Heart right ventricle (tissue), 16 donors: ENCODE measurements around the gene KIF22. TPM values are rescaled to one million over a fixed set of nuclear protein-coding genes. Genes with fewer than 3 reads are reported as not detected.

Experiments
- ATAC-seq, 8 donors: fragments of 200-7000 bp; cut with Tn5 transposase; one replicate each; pipeline ENCODE4 v1.9.1; 2020; ENCODE audit warnings: mild to moderate bottlenecking in 8 of 8, moderate library complexity in 8 of 8, moderate number of reproducible peaks in 1 of 8
- DNase-seq, 2 donors: peaks; one replicate each; pipeline ENCODE4 v3.0.0-alpha.2; 2020
- H3K27ac ChIP-seq, 10 donors: fragments of 200-600 bp; sonication (generic) in 2 of 10; one replicate each; pipeline versions ENCODE4 v1.5.0 to v1.8.0; 2020 to 2022; ENCODE audit warnings: mild to moderate bottlenecking in 3 of 10
- H3K27me3 ChIP-seq, 7 donors: fragments of 200-600 bp; one replicate each; pipeline ENCODE4 v1.8.0; 2021 to 2022; ENCODE audit warnings: mild to moderate bottlenecking in 2 of 7
- H3K36me3 ChIP-seq, 9 donors: fragments of 200-600 bp; sonication (generic) in 1 of 9; one replicate each; pipeline versions ENCODE4 v1.5.0 to v1.8.0; 2020 to 2022; ENCODE audit warnings: mild to moderate bottlenecking in 2 of 9
- H3K4me1 ChIP-seq, 9 donors: fragments of 200-600 bp; sonication (generic) in 1 of 9; one replicate each; pipeline versions ENCODE4 v1.5.0 to v1.8.0; 2020 to 2022; ENCODE audit warnings: mild to moderate bottlenecking in 4 of 9
- H3K4me3 ChIP-seq, 10 donors: fragments of 200-600 bp; sonication (generic) in 2 of 10; one replicate each; pipeline versions ENCODE4 v1.5.0 to v1.8.0; 2020 to 2022; ENCODE audit warnings: mild to moderate bottlenecking in 7 of 10, moderate library complexity in 2 of 10
- H3K9me3 ChIP-seq, 11 donors: fragments of 200-600 bp in 10 of 11; sonication (generic) in 2 of 11; one replicate each; pipeline versions ENCODE4 v1.5.0 to v1.8.0; 2013 to 2022; ENCODE audit warnings: mild to moderate bottlenecking in 2 of 11, control low read depth in 1 of 11, moderate library complexity in 1 of 11
- WGBS, 2 donors: extraction: QIAGEN DNeasy Blood & Tissue Kit; methylation state at CpG; one replicate each; pipeline ENCODE4 v1.1.7; 2013; ENCODE audit warnings: inconsistent platforms in 1 of 2; 5-methylcytosine and 5-hydroxymethylcytosine counted together
- intact Hi-C, 10 donors: fragments of 100-400 bp; cut with DNase I; formaldehyde crosslinking; loops; one replicate each; pipeline versions ENCODE4 v1.11.1 to v1.14.2; 2022
- polyA plus RNA-seq, 2 donors: library from polyadenylated mRNA; stranded (reverse); fragments of 200-250 nt; gene quantifications; one replicate each; pipeline ENCODE4 v1.2.3, GENCODE V29; 2013
- total RNA-seq, 10 donors: library from RNA; stranded (reverse); fragmentation: NEBNext Ultra II Directional in 3 of 10; extraction: Animal tissue kit (Norgen Biotek cat#: 25700) in 3 of 10; gene quantifications; one replicate each; pipeline versions ENCODE4 v1.2.1 to v1.2.4, GENCODE V29; 2021 to 2023
- TF ChIP-seq, protein P1 (sequence below), 9 donors: fragments of 200-600 bp; sonication (generic) in 2 of 9; IDR thresholded peaks; one replicate each; pipeline versions ENCODE4 v1.5.0 to v1.8.0; 2021 to 2022; ENCODE audit warnings: antibody characterized with exemption in 9 of 9, mild to moderate bottlenecking in 5 of 9, moderate library complexity in 1 of 9
- donor health status: Arrhythmogenic right ventricular cardiomyopathy.
- donor health status: ischemic (EF 13 %, LVEDD 7.1; RV severe dilation, severe dysfunction).
- donor health status: healthy with polysubstance abuse.
- donor health status: DM: no; HTN: yes; CAD: no.
- donor health status: DM: no; HTN: no; CAD: no.
- donor health status: ischemic (EF 25% LVEDD 6.9; RV normal size, moderate dysfunction).
- donor health status: ischemic (EF 25% LVEDD 5.7; RV mildly dilated, moderate dysfunction).
- donor health status: healthy.
- donor health status: DM: yes; HTN: yes; CAD: no.
- donor health status: Ischemic cardiomyopathy.
- donor health status: ischemic (EF 35%, LVEDD 5.7; RV mildly dilated, moderate dysfunction).
- donor health status: nonischemic (EF 11% LVEDD 7.7; RV severe dilation, severe dysfunction).
- donor health status: DM: yes; HTN: yes; CAD: no.
- donor health status: PGD.
- donor health status: ischemic (EF 29% LVEDD 5.4; RV normal size, mild dysfunction).
- donor health status: nonischemic (EF 23%, LVEDD 6.1; RV moderate dilation, normal function).

The KIF22 gene
- total and polyA plus RNA-seq, 12 donors: 16.3 to 136 (median 38.6) TPM

DNA sequence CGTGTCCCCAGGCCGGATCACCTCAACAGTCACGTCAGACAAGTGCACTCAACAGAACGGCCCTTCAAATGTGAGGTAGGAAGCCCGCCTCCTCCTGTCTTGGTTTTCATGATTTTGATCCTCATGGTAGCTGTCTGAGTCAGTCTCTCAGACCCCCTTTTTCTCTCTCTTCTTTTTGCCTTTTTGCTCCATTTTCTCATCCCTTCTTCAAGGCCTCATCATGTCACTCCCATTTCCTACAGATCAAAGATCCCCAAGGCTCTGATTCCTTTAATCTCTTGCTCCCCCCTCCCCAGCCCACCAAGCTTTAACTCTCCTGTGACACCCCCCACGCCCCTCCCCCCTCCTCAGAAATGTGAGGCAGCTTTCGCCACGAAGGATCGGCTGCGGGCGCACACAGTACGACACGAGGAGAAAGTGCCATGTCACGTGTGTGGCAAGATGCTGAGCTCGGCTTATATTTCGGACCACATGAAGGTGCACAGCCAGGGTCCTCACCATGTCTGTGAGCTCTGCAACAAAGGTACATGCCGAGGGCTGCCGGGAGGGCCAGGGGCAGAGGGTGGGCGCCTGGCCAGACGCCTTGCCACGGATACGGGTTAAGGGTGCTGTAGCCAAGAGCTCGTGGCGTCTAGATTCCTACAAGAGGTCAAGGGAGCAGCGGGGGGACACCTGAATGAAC lies 17.8 kb downstream of the KIF22 start:
- Histone ChIP-seq H3K9me3 (no peaks in the 10 kb centered on the region), H3K4me1 (peaks cover 31 to 72% (median 70%) of the 10 kb centered on the region in 9 donors), H3K27me3 (peaks cover 0 to 16% (median 0%) of the 10 kb centered on the region in 7 donors), H3K36me3 (peaks cover 0 to 22% (median 14%) of the 10 kb centered on the region in 9 donors), H3K4me3 (peak overlapping the region; percentile 9 to 67 (median 58)), H3K27ac (peak overlapping the region; percentile 44 to 97 (median 92))
- TF ChIP-seq, protein P1, sequence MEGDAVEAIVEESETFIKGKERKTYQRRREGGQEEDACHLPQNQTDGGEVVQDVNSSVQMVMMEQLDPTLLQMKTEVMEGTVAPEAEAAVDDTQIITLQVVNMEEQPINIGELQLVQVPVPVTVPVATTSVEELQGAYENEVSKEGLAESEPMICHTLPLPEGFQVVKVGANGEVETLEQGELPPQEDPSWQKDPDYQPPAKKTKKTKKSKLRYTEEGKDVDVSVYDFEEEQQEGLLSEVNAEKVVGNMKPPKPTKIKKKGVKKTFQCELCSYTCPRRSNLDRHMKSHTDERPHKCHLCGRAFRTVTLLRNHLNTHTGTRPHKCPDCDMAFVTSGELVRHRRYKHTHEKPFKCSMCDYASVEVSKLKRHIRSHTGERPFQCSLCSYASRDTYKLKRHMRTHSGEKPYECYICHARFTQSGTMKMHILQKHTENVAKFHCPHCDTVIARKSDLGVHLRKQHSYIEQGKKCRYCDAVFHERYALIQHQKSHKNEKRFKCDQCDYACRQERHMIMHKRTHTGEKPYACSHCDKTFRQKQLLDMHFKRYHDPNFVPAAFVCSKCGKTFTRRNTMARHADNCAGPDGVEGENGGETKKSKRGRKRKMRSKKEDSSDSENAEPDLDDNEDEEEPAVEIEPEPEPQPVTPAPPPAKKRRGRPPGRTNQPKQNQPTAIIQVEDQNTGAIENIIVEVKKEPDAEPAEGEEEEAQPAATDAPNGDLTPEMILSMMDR (IDR thresholded peaks at IDR 0.05): no peak
- WGBS, 2 donors: 43 to 44% methylated on average over 25 of the region's 25 CpGs
- DNase-seq (peak in 1 of 2 donors; percentile 29), ATAC-seq (no peak)
- intact Hi-C loops: loop anchor here in 1 of 10 donors (10.0 kb wide), 1 partner anchor 166 kb away; the partner anchor contains the start of gene TAOK2

DNA sequence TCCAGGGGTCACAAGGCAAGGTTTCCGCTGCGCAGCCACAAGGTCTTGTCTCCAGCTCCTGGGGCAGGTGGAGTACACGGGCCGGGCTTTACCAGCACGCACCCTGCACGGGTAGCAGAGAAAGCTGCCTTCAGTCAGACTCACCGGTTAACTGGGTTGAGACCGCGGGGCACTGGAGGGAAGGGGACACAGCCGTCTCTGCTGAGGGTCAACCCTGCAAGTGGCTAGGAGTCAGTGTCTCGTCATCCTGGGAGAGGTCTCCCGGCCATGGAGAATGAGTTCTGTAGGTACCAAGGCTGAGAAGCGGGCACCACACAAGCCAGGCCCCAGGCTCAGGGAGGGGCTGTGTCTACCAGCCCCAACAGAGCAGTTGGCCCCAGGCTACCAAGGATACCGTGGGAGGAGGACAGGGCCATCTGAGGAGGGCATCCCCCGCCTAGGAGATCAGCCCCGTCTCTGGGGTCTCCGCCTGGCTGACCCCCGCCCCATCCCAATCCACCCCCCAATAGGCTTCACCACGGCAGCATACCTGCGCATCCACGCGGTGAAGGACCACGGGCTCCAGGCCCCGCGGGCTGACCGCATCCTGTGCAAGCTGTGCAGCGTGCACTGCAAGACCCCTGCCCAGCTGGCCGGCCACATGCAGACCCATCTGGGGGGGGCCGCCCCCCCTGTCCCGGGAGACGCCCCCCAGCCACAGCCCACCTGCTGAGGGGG lies 18.6 kb downstream of the KIF22 start:
- Histone ChIP-seq H3K27ac (peak overlapping the region in 8 of 10 donors; percentile 86 to 97 (median 93)), H3K4me3 (peak overlapping the region in 6 of 10 donors; percentile 52 to 67 (median 62)), H3K9me3 (no peaks in the 10 kb centered on the region), H3K27me3 (peaks cover 0 to 16% (median 0%) of the 10 kb centered on the region in 7 donors), H3K4me1 (peaks cover 31 to 73% (median 67%) of the 10 kb centered on the region in 9 donors), H3K36me3 (peaks cover 0 to 22% (median 14%) of the 10 kb centered on the region in 9 donors)
- ATAC-seq (no peak), DNase-seq (no peak)
- TF ChIP-seq, protein P1 (IDR thresholded peaks at IDR 0.05): no peak
- WGBS, 2 donors: 72 to 74% methylated on average over 30 to 31 of the region's 31 CpGs
- intact Hi-C loops: loop anchor here in 1 of 10 donors (10.0 kb wide), 1 partner anchor 166 kb away; the partner anchor contains the start of gene TAOK2

DNA sequence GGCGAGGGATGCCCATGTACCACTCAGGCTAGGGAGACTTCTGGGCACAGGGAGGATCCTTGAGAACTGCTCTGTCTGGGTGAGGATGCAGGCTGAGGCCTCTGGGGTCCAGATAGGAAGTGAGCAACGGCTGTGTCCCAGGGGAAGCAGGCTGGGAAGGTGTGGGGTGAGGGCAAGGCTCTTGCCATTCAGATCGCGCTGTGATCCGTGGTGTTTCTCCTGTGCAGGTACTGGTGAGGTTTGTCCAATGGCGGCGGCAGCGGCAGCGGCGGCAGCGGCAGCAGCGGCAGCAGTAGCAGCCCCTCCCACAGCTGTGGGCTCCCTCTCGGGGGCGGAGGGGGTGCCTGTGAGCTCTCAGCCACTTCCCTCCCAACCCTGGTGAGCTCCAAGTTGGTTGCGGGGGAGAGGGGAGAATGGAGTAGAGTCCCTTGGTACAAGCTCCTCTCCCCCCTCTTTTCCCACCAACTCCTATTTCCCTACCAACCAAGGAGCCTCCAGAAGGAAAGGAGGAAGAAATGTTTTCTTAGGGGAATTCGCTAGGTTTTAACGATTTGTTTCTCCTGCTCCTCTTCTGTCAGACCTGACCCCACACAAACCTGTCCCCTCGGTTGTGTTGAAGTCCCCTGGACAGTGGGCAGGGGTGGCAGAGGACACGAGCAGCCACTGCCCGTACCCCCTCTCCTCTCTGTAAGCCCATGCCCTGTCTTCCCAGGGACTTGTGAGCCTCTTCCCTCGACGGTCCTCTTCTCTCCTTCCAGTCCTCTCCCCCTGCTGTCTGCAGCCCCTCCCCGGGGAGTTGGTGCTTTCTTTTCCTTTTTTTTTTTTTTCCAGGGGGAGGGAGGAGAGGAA lies 19.5 kb downstream of the KIF22 start:
- no peak for ATAC-seq
- Histone ChIP-seq H3K27ac (peak overlapping the region in 9 of 10 donors; percentile 86 to 97 (median 92)), H3K36me3 (peaks cover 0 to 22% (median 14%) of the 10 kb centered on the region in 9 donors), H3K27me3 (peaks cover 0 to 16% (median 0%) of the 10 kb centered on the region in 7 donors), H3K4me1 (peaks cover 29 to 76% (median 68%) of the 10 kb centered on the region in 9 donors), H3K4me3 (peak overlapping the region in 5 of 10 donors; percentile 5 to 67 (median 17)), H3K9me3 (no peaks in the 10 kb centered on the region)
- DNase-seq: peak in 1 of 2 donors; percentile 31
- 44 to 45% methylated on average over 23 of the region's 23 CpGs for WGBS, 2 donors
- TF ChIP-seq, protein P1 (IDR thresholded peaks at IDR 0.05): no peak
- intact Hi-C loops: loop anchor here in 5 of 10 donors (5.0 to 10.0 kb wide), 5 partner anchors 37 to 845 kb away; partner anchors contain the start of genes TAOK2 (in 2 of the 5), FBRS (in 1 of the 5), HIRIP3 (in 1 of the 5) and INO80E (in 1 of the 5)
